HG03066 (cell line): Measurements from ENCODE around the gene CCR3.
A peak's percentile ranks its signal among the peaks of the same experiment; 100 is the strongest.

ENCODE experiments used
- ATAC-seq: cut with Tn5 transposase; IDR thresholded peaks from one replicate; pipeline ENCODE4 v1.9.1; 2021; ENCODE audit warnings: low read depth; ENCODE audit not compliant: unreplicated experiment

CCR3 gene

DNA sequence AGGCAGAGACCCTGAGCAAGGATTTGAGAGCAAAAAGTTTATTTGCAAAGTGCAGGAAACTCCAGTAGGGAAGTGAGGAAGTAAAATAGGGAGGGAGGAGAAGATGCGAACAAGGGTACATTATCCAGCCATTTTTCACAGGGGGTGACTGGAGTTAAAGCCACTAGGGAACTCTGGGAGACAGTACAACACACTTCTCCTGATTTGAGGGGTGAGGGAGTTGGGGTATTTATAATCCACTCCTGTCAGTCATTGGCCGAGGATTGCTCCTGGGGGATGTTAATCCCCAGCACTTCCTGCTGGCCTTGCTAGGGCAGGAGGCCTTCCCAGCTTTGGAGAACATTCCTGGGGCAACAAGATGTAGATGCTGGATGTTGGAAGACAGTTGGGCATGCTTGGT is 28.2 kb downstream of the CCR3 start:
- ATAC-seq = no peak

DNA sequence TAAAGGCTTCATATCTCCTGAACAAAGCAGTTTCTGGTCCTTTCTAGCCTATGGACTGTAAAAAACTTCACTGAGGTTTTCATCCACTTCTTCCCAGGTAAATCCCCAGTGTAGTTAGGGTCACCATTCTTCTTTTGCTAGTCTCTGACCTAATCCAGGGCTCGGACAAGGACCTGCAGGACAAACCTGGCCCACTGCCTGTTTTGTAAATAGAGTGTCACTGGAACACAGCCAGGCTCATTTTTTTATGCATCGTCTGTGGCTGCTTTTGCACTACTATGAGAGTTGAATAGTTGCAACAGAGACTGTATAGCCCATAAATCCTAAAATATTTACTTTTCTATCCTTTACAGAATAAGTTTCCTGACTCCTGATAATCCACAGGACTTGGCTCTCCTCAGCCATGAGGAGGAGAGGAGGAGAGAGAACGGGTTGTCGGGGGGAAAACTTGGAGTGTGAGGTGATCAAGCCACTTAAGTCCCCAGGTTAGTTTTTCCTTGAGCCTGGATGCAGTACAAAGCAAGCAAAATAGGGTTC is 29.0 kb downstream of the CCR3 start:
- no peak for ATAC-seq

- no peak for ATAC-seq
Measured at GRCh38 chr3:46272028-46272451, 29.8 kb downstream of the CCR3 start.

DNA sequence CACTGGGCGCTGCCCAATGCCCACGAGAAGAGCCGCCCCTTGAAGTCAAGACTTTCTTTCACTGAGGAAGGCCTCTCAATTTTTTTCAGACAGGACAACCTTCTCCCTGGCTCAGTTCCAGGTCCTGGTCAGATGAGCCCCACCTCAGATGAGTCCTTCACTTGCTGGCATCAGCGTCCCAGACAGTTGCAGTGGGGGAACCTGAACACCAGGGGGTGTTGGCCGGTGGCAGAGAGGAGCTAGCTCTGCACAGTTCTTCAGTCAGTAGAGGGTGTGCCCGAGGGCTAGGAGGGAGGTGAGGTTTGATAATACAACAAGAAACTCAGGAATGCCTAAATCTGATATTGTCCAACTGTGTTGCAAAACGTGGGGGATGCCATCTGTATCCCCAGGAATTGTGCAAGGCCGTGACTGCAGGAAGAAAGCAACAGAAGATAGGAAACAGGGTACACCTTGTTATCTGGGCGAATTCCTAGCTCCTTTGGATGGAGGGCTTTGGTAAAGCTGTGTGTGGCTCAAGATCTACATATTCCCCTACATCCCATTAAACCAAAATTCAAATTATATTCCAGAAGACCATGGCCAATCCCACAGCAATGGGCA is 34.3 kb downstream of the CCR3 start:
- ATAC-seq = peak; percentile 58

DNA sequence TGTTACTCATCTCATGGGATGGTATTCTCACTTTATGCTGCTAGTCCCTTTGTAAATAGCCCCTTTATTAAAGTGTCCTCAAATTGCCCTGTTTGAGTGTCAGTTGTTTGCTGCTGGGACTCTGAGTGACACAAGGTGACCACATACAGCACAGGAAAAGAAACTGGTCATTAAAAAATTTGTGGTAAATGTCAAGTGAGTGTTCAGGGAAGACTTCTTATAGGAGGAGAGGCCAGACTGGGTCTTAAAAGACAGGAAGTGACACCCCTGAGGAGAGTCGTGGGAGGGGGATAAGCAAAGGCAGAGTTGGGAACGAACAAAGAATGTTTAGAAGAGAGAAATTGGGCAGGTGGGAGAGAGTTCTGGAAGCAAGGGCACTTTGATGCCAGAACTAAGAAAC is 35.2 kb downstream of the CCR3 start:
- ATAC-seq = no peak

DNA sequence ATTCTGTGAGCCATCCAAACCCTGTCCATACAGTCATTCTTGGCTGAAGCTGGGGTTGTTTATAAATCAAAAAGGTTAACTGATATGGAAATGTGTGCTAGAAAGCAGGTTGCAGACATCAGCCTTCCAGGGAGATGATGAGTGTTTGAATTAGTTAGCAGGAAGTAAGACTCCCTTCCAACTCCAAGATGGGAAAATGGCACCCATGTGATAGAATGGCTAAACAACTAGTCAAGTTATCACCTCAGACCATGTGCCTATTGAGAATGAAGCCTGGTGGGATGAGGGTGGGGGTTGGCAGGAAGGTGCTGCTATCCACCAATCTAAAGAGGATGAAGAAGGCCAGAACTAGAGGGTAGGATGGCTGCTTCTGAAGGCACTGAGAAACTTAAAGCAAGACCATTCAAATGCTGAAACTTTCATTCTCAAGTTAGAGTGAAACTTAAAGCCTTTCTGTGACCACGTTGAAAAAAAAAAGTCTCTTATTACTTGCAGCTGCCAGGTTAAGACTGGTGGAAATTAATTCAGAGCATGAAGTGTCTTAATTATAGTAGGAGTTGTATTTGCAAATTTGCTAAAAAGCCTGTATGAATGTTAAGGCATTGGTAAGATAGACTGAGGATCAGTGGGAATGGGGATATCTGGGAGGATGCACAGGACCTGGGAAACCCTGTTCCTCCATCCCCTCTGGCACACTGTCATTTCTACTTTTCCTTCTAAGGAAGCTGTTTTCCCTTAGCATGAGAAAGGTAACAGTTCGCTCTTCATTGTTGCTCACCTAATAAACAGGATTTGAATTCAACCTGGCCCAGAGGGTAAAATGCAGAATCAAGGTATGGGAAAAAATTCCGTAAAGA is 36.8 kb downstream of the CCR3 start:
- no peak for ATAC-seq

- ATAC-seq = no peak
Measured at GRCh38 chr3:46280105-46280797, 38.0 kb downstream of the CCR3 start.

- no peak for ATAC-seq
Measured at GRCh38 chr3:46281551-46281950, 39.3 kb downstream of the CCR3 start.

- ATAC-seq = no peak
Measured at GRCh38 chr3:46282041-46282440, 39.8 kb downstream of the CCR3 start.

GRCh38 chr3:46282696-46283095 is 40.4 kb downstream of the CCR3 start:
- no peak for ATAC-seq

GRCh38 chr3:46283881-46284450 is 41.7 kb downstream of the CCR3 start:
- ATAC-seq = no peak

DNA sequence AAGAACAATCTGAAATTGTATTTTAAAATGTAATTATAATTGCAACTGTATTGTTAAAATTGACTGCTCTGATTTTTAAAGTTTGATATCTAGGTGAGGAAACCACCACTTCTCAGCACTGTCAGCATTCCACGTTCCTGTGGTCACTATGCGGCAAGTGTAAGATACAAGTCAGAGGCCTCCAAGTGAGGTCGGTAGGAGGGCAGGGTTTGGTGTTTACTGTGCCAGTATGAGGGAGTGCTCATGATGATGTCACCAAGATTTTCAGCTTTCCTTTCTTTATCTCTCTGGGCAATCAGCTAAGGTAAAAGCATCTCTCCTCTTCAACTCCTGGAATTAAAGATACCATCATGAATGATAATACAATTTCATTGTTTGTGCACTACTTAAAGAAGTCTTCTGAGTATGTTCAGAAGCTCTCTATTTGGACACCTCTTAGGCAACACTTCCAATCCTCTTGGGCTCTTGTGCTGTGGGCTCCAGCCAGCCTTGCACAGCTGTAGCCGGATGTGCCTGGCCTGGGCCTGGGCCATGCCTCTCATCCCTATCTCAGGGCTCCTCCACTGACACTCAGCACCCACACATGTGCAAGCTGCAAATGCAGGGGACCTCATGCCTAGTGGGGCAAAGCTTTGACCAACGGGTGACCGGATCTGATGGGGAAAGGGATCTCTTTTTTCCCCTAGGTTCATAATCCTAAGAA is 42.9 kb downstream of the CCR3 start:
- no peak for ATAC-seq

DNA sequence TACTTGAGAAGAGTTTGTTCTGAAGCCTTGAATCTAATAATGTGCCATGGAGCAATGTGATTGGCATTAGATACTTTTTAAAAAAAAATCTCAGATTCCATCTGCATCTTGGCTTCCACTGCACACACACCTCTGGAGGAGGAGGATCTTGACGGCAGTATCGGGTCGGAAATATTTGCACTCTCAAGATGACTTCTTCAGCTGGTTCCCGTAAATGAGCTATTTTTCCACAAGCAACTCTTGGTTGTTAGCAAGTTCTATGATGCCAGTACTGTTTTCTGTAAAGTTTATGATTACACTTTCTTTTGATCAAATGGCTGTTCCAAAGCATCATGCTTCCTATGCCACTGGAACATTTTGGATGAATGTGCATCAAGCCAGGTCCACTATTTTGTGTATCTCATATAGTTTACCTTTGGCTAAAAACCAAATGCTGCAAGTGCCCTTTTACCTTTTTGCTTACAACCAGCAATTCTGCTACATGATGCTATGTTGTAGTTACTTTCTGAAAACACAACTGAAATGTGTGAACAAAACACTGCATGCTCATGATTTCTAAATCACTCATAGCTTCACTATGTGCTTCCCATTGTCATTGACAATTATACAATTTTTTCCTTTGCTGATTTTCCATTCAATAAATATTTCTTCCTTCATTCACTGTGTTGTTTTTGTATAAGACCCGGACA is 43.8 kb downstream of the CCR3 start:
- ATAC-seq = no peak

DNA sequence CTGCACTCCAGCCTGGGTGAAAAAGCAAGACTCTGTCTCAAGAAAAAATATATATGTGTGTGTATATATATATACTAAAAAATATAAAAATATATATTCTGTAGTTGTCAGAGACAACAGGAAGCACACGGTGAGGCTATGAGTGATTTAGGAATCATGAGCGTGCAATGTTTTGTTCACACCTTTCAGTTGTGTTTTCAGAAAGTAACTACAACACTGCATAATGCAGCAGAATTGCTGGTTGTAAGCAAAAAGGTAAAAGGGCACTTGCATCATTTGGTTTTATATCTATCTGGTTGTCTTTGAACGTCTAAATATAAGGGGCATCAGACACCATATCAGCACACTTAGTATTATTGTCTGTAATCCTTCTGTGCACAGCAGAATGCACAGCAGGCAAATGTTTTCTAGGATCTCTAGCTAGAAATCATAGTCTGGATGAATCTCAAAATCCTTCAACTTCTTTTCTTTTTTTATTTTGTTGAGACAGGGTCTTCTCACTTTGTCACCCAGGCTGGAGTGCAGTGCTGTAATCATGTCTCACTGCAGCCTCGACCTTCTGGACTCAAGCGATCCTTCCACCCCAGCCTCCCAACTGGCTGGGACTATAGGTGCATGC is 44.8 kb downstream of the CCR3 start:
- no peak for ATAC-seq

DNA sequence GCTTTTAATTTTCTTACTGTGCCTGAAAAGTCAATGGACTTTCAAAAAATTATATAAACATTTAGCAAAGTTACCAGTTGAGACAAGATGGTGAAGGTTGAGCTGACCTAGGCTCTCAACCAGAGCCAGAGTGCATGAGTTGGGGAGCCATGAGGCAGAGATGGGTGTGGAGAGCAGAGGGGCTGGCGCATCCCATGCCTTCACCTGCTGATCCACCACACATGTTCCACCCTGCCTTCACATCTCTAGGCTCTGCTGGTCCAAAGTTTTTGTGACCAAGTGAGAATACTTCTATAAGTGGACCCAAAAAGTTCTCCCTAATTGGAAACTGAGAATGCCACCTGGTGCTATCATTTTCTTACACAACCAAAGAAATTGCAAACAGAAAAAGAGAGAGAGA is 47.3 kb downstream of the CCR3 start:
- no peak for ATAC-seq

DNA sequence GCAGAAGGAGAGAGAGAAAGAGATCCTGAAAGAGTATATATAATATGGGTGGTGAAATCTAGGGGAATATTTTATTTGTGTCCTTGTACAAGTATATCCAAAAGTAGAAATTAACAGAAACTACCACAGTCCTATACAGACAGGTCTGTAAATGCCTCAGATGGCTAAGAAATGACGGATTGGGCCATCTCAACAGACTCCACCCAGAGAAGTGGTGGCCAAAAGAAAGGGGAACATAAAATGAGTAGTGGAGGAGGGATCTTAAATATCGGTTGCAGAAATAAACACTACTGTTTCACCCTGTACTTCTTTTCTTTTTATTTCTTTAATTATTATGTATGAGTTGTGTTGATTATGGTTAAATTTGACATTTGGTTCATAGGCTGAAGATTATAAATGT is 47.7 kb downstream of the CCR3 start:
- ATAC-seq = no peak

- no peak for ATAC-seq
Measured at GRCh38 chr3:46291046-46291445, 48.8 kb downstream of the CCR3 start.

GRCh38 chr3:46293035-46293724 is 50.9 kb downstream of the CCR3 start:
- no peak for ATAC-seq
